A549 treated with CORT108297 at 1 μM for 4 hours (cell line): Measurements from ENCODE around the gene COPS2. TPM values are rescaled to one million over a fixed set of nuclear protein-coding genes. Genes with fewer than 3 reads are reported as not detected.

Experiments used
- total RNA-seq: library from RNA; stranded (reverse); fragments of 200-300 nt; extraction: Qiagen RNA extraction; gene quantifications from 5 replicates; pipeline ENCODE4 v1.2.3, GENCODE V29; 2022

Gene COPS2
- total RNA-seq, result 55.3 to 107 TPM (median 58.0 TPM) in 5 replicates

GRCh38 chr15:49155110-49155833 lies at the start of gene COPS2:
Gene COPS2, minus strand, starts transcription at chr15:49155599. Its CDS starts 21 bp downstream, at chr15:49155578.

GRCh38 chr15:49169880-49170597 lies 14.6 kb upstream of the COPS2 start, which contains the start of gene GALK2:
Gene GALK2, plus strand, starts transcription at chr15:49170247. Its CDS starts 76 bp downstream, at chr15:49170323.

Other genes with a start within 250 kb of the COPS2 start
- 0.83 to 1.5 TPM (median 0.89 TPM) in 5 replicates for gene SHC4, start 191.7 kb downstream of the COPS2 start, total RNA-seq
- gene SECISBP2L, start 109.2 kb downstream of the COPS2 start, total RNA-seq, result 5.5 to 8.6 TPM (median 7.3 TPM) in 5 replicates
- 19.5 to 26.3 TPM (median 20.8 TPM) in 5 replicates for gene GALK2, start 14.6 kb upstream of the COPS2 start, total RNA-seq